Left ventricle myocardium inferior (tissue), 1 donor: Measurements from ENCODE around the gene DYRK4. TPM values are rescaled to one million over a fixed set of nuclear protein-coding genes. Genes with fewer than 3 reads are reported as not detected.

Experiments used
- DNase-seq: peaks from one replicate; pipeline ENCODE4 v3.0.0-alpha.2; 2020
- H3K27ac ChIP-seq: fragments of 200-600 bp; replicated peaks from 2 replicates; pipeline ENCODE4 v1.8.0; 2021
- H3K27me3 ChIP-seq: fragments of 200-600 bp; 2 replicates; pipeline ENCODE4 v1.8.0; 2021; ENCODE audit warnings: low read depth
- H3K36me3 ChIP-seq: fragments of 200-600 bp; 2 replicates; pipeline ENCODE4 v1.8.0; 2021
- H3K4me1 ChIP-seq: fragments of 200-600 bp; 2 replicates; pipeline ENCODE4 v1.8.0; 2021
- H3K4me3 ChIP-seq: fragments of 200-600 bp; 2 replicates; pipeline ENCODE4 v1.8.0; 2021; ENCODE audit warnings: mild to moderate bottlenecking, moderate library complexity
- H3K9me3 ChIP-seq: fragments of 200-600 bp; replicated peaks from 2 replicates; pipeline ENCODE4 v1.8.0; 2021
- CTCF ChIP-seq: fragments of 200-600 bp; IDR thresholded peaks from 2 replicates; pipeline ENCODE4 v1.8.0; 2021; ENCODE audit warnings: antibody characterized with exemption, mild to moderate bottlenecking, borderline replicate concordance
- intact Hi-C: fragments of 100-400 bp; cut with micrococcal nuclease; formaldehyde crosslinking; loops from one replicate; pipeline ENCODE4 v1.11.0; 2022
- total RNA-seq: library from RNA; stranded (reverse); fragmentation: NEBNext Ultra II Directional; extraction: Animal tissue kit (Norgen Biotek cat#: 25700); gene quantifications from one replicate; pipeline ENCODE4 v1.2.1, GENCODE V29; 2021
- donor health status: DM: no; HTN: yes; CAD: no; lungs with severe emphysema.

The DYRK4 gene
- total RNA-seq, 1 donor from 2014 or later = 28.6 TPM

DNA sequence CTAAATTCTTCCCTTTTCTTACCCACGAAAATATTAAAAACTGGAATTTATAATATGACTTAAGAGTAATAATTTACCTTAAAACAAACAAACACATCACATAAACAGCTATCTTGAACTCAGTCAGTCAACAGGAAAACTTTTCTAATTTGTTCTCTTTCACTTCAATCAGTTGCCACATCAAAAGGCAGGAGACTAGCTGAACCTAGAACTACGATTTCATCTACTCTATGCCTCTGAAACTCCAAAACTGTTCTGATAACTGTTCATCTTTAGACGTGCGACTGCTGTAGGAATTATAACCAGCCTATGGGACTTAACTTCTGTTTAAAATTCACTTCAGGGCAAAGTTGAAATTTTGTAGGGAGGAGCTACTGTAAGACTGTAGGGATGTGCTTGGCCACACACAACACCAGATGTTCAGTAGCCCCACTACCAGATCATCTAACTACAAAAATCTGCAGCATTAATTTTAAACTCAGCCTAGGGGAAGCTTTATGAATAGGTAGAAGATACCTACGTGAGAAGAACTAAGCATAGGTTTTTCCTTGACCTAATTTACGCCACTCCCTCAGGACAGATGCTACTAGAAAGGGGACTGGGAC is 30.9 kb upstream of the DYRK4 start:
- peaks cover 69% of the 10 kb centered on the region for H3K36me3 ChIP-seq
- no peak for TF ChIP-seq CTCF
- intact Hi-C loops = no loop called here

GRCh38 chr12:4535092-4535491 is 26.9 kb upstream of the DYRK4 start:
- intact Hi-C loops = no loop called here
- Histone ChIP-seq H3K9me3 (no peaks in the 10 kb centered on the region), H3K36me3 (peaks cover 52% of the 10 kb centered on the region), H3K4me1 (peaks cover 26% of the 10 kb centered on the region), H3K4me3 (no peak overlapping the region), H3K27me3 (no peaks in the 10 kb centered on the region), H3K27ac (no peak overlapping the region)
- no peak for TF ChIP-seq CTCF
- DNase-seq = no peak

More for the DNA sequence above, 30.9 kb upstream of the DYRK4 start:
- Histone ChIP-seq H3K4me1 (no peaks in the 10 kb centered on the region), H3K27ac (no peak overlapping the region), H3K9me3 (no peaks in the 10 kb centered on the region), H3K4me3 (no peak overlapping the region), H3K27me3 (no peaks in the 10 kb centered on the region)
- DNase-seq = no peak

- H3K9me3 ChIP-seq = no peaks in the 10 kb centered on the region
- intact Hi-C loops = no loop called here
- peaks cover 26% of the 10 kb centered on the region for H3K4me1 ChIP-seq
- TF ChIP-seq CTCF = no peak
- no peaks in the 10 kb centered on the region for H3K27me3 ChIP-seq
- no peak for DNase-seq
- no peak overlapping the region for H3K27ac ChIP-seq
- H3K4me3 ChIP-seq = no peak overlapping the region
- peaks cover 44% of the 10 kb centered on the region for H3K36me3 ChIP-seq
Measured at GRCh38 chr12:4535871-4536270, 26.1 kb upstream of the DYRK4 start.

- intact Hi-C loops = no loop called here
- no peaks in the 10 kb centered on the region for H3K9me3 ChIP-seq
- H3K36me3 ChIP-seq = peaks cover 18% of the 10 kb centered on the region
- no peak for TF ChIP-seq CTCF
- DNase-seq = peak; percentile 92
- peaks cover 26% of the 10 kb centered on the region for H3K4me1 ChIP-seq
- no peaks in the 10 kb centered on the region for H3K27me3 ChIP-seq
- peak within 1 kb of the TSS; percentile 78 for H3K4me3 ChIP-seq
- H3K27ac ChIP-seq = peak within 1 kb of the TSS; percentile 96
Measured at GRCh38 chr12:4538207-4539160, 23.5 kb upstream of the DYRK4 start, which contains the start of gene RAD51AP1. TSS of gene RAD51AP1 (plus strand) at chr12:4538890. CDS start at chr12:4538940, 50 bp downstream.

- TF ChIP-seq CTCF = no peak
- Histone ChIP-seq H3K4me1 (peaks cover 26% of the 10 kb centered on the region), H3K9me3 (no peaks in the 10 kb centered on the region), H3K27ac (no peak overlapping the region), H3K4me3 (peak overlapping the region; percentile 78), H3K27me3 (no peaks in the 10 kb centered on the region), H3K36me3 (peaks cover 10% of the 10 kb centered on the region)
- DNase-seq = no peak
- intact Hi-C loops = no loop called here
Measured at GRCh38 chr12:4539167-4539870, 22.7 kb upstream of the DYRK4 start.
